ENCODE results near the gene WDR1.

DNA sequence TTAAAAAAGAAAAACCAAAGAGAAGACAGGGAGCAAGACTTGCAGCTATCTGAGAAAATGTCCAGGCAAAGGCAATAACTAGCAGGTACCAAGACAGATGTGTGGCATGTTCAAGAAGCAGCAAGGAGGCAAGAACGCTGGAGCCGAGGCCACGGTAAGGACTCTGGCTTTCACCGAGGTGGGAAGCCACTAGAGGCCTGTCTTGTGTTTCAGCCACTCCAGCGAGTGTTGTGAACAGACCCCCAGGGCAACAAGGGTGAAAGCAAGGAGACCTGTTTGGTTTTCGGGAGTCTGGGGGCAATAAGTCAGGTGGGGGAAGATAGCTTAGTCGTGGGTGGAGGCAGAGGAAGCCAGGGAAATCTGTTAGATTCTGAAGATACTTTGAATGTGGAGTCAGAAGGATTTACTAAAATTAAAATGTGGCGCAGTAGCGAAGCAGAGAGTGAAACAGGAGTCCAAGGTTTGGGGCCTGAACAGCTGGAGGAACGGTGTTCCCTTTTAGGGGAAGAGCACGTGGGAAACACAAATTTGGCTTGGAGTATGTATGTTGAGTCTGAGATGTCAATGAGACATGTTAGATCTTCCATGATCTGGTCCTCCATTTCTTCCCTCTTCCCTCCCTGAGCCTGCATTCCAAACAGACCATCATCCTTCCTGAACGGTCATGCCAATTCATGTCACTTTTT is 3.1 kb downstream of the WDR1 start:
- no peak for TF ChIP-seq CTCF (IDR thresholded peaks at IDR 0.05; ENCODE audit: low read length)
- no peak for TF ChIP-seq EZH2 (IDR thresholded peaks at IDR 0.05; ENCODE audit: borderline replicate concordance, low read length)

All from OCI-LY1 (cell line).